K562 (cell line): ENCODE data around the gene CACTIN. TPM values are rescaled to one million over a fixed set of nuclear protein-coding genes. Genes with fewer than 3 reads are reported as not detected.

Experiments
- ATAC-seq: fragments of 200-7000 bp; cut with Tn5 transposase; 3 replicates; pipeline ENCODE4 v1.9.1; 2020; ENCODE audit warnings: moderate library complexity
- BruUV-seq: library from RNA; stranded (reverse); fragments of 400-500 nt; replicated peaks from 2 replicates; lab custom pipeline; 2021; lab: Mats Ljungman, UMichigan
- CTCF ChIA-PET: fragments of 300-600 bp; formaldehyde crosslinking; extraction: SDS; loops from one replicate; lab custom pipeline; 2021; ENCODE audit warnings: low intra/inter-chr PET ratio; lab: Yijun Ruan, JAX
- POLR2A ChIA-PET: fragments of 300-600, 350-650 bp; sonication (Branson Sonifier 250); formaldehyde crosslinking; extraction: SDS; loops from one replicate; lab custom pipeline; 2021; ENCODE audit warnings: antibody characterized with exemption, inconsistent platforms; lab: Yijun Ruan, JAX
- DNase-seq, 4 experiments: peaks; one replicate each; pipeline versions ENCODE4 v3.0.0 to v3.0.0-alpha.2; 2011 to 2018; ENCODE audit warnings: low spot score in 3 of 4, mixed read lengths in 3 of 4; ENCODE audit errors: extremely low read depth in 1 of 4
- FAIRE-seq: peaks from 2 replicates; lab custom pipeline; 2011; peaks lifted over from hg19 to GRCh38; lab: Jason Lieb, UNC
- H2AFZ ChIP-seq: 2 replicates; pipeline ENCODE4 v1.6.0; 2011; ENCODE audit warnings: low read depth, low read length, control low read depth, inconsistent platforms
- H3K27ac ChIP-seq: fragments of 200-600 bp; 3 replicates; pipeline ENCODE4 v1.8.0; 2011; ENCODE audit warnings: low read depth, mild to moderate bottlenecking, control low read depth, inconsistent platforms, low read length, moderate library complexity, mixed read lengths; ENCODE audit errors: extremely low read depth
- H3K27me3 ChIP-seq, 2 experiments: fragments of 300-600 bp in 1 of 2; 2 replicates in 1 of 2; 3 replicates in 1 of 2; pipeline versions ENCODE4 v1.6.0 to v1.8.0; 2011; ENCODE audit warnings: inconsistent platforms in 2 of 2, low read length in 2 of 2, mild to moderate bottlenecking in 1 of 2, mixed read lengths in 1 of 2, moderate library complexity in 1 of 2; ENCODE audit not compliant: control insufficient read depth in 2 of 2, insufficient read depth in 2 of 2
- H3K36me3 ChIP-seq: fragments of 300-600 bp; 3 replicates; pipeline ENCODE4 v1.8.0; 2011; ENCODE audit warnings: mild to moderate bottlenecking, low read length, inconsistent platforms; ENCODE audit not compliant: control insufficient read depth, insufficient read depth
- H3K4me1 ChIP-seq, 2 experiments: fragments of 200-600 bp in 1 of 2; replicated peaks in 1 of 2; 2 replicates in 1 of 2; 3 replicates in 1 of 2; pipeline versions ENCODE4 v1.5.1 to v1.8.0; 2011; ENCODE audit warnings: inconsistent platforms in 2 of 2, low read length in 2 of 2, mild to moderate bottlenecking in 1 of 2, mixed read lengths in 1 of 2, moderate library complexity in 1 of 2; ENCODE audit not compliant: control insufficient read depth in 2 of 2, insufficient read depth in 2 of 2
- H3K4me2 ChIP-seq: 2 replicates; pipeline ENCODE4 v1.6.1; 2011; ENCODE audit warnings: low read length, control low read depth, inconsistent platforms, mixed read lengths; ENCODE audit not compliant: insufficient read depth
- H3K4me3 ChIP-seq: fragments of 200-600 bp; sonication (generic), shearing (Covaris generic); 2 replicates; pipeline ENCODE4 v1.5.1; 2016; ENCODE audit warnings: control low read depth, inconsistent platforms
- H3K79me2 ChIP-seq: fragments of 200-600 bp; 3 replicates; pipeline ENCODE4 v1.8.0; 2011; ENCODE audit warnings: low read length, inconsistent platforms; ENCODE audit not compliant: control insufficient read depth, insufficient read depth
- H3K9ac ChIP-seq, 2 experiments: 2 replicates each; pipeline versions ENCODE4 v1.6.0 to v1.6.1; 2011; ENCODE audit warnings: low read depth in 2 of 2, low read length in 2 of 2, control low read depth in 1 of 2, inconsistent platforms in 1 of 2, mild to moderate bottlenecking in 1 of 2, mixed read lengths in 1 of 2; ENCODE audit not compliant: insufficient read depth in 1 of 2
- H3K9me1 ChIP-seq: one replicate; pipeline ENCODE4 v1.6.0; 2011; ENCODE audit warnings: inconsistent platforms, mild to moderate bottlenecking, low read length, moderate library complexity; ENCODE audit not compliant: control insufficient read depth, insufficient read depth
- H3K9me3 ChIP-seq: replicated peaks from 2 replicates; pipeline ENCODE4 v1.5.1; 2011; ENCODE audit warnings: low read depth, low read length, inconsistent platforms; ENCODE audit not compliant: control insufficient read depth, insufficient read depth
- H4K20me1 ChIP-seq: replicated peaks from 2 replicates; pipeline ENCODE4 v1.6.1; 2011; ENCODE audit warnings: low read length, inconsistent platforms, mixed read lengths; ENCODE audit not compliant: control insufficient read depth, insufficient read depth
- CBFA2T2 ChIP-seq: fragments of 450-650 bp; conservative IDR thresholded peaks from 2 replicates; pipeline ENCODE4 v1.6.1; 2017; ENCODE audit warnings: mild to moderate bottlenecking
- CBFA2T3 ChIP-seq: fragments of 450-650 bp; IDR thresholded peaks from 2 replicates; pipeline ENCODE4 v1.6.1; 2017
- FOSL1 ChIP-seq: fragments of 200-800 bp; sonication (Bioruptor generic); conservative IDR thresholded peaks from 2 replicates; pipeline ENCODE4 v1.6.1; 2016; ENCODE audit warnings: missing genetic modification characterization, missing compliant biosample characterization
- POLR2G ChIP-seq: fragments of 200-400 bp; formaldehyde crosslinking; IDR thresholded peaks from 2 replicates; pipeline ENCODE4 v1.6.1; 2017; ENCODE audit warnings: low read depth, mild to moderate bottlenecking, antibody characterized with exemption, low read length, moderate library complexity
- TFAP4 ChIP-seq: sonication (generic); formaldehyde crosslinking; IDR thresholded peaks from 2 replicates; pipeline ENCODE4 v1.8.0; 2022; ENCODE audit warnings: missing genetic modification reagents, mild to moderate bottlenecking, moderate library complexity, borderline replicate concordance
- VEZF1 ChIP-seq: fragments of 200-800 bp; sonication (Bioruptor generic); IDR thresholded peaks from 2 replicates; pipeline ENCODE4 v1.6.1; 2017; ENCODE audit warnings: missing genetic modification characterization, missing compliant biosample characterization
- ZNF174 ChIP-seq: fragments of 250-450 bp; sonication (Bioruptor Pico); IDR thresholded peaks from 2 replicates; pipeline ENCODE4 v1.4.0; 2020; ENCODE audit warnings: mild to moderate bottlenecking
- ZNF347 ChIP-seq: fragments of 450-650 bp; formaldehyde crosslinking; IDR thresholded peaks from 2 replicates; pipeline ENCODE4 v1.4.0; 2020; ENCODE audit warnings: low read depth, mild to moderate bottlenecking, moderate library complexity
- WGBS: fragments of 100-300 bp; shearing (Covaris generic); methylation state at CpG from one replicate; pipeline ENCODE4 v1.1.6; 2016; ENCODE audit warnings: low coverage, mixed read lengths; ENCODE audit not compliant: insufficient coverage; ENCODE audit errors: missing lambda C conversion rate; 5-methylcytosine and 5-hydroxymethylcytosine counted together
- in situ Hi-C: fragments of 300-500 bp; cut with MboI; formaldehyde crosslinking; loops from 4 replicates; pipeline ENCODE4 v1.15.0; 2018; ENCODE audit warnings: inconsistent platforms, mixed read lengths
- intact Hi-C: fragments of 100-400 bp; cut with micrococcal nuclease; formaldehyde crosslinking; loops from 2 replicates; pipeline ENCODE4 v1.14.2; 2022
- polyA plus RNA-seq, 8 experiments: library from polyadenylated mRNA; depleted of rRNA in 4 of 8; stranded (reverse) in 5 of 8; unstranded in 3 of 8; fragments of >200 nt; fragmentation: Nextera tagmentation in 2 of 8; fragmentation: Illumina TruSeq in 1 of 8; extraction: Ambion mirVana in 2 of 8; extraction: Trizol in 1 of 8; gene quantifications; 2 replicates each; pipeline versions ENCODE4 v1.2.1 to v1.2.3, GENCODE V29; 2011 to 2014; ENCODE audit warnings: inconsistent platforms in 1 of 8, missing spikeins in 1 of 8
- total RNA-seq, 7 experiments: library from RNA; depleted of rRNA in 6 of 7; stranded (reverse); fragments of >200 nt in 6 of 7; fragmentation: Illumina TruSeq in 2 of 7; extraction: Trizol in 2 of 7; gene quantifications; 2 replicates each; pipeline versions ENCODE4 v1.2.1 to v1.2.3, GENCODE V29; 2011 to 2021; ENCODE audit warnings: low replicate concordance in 1 of 7

CACTIN gene
- total and polyA plus RNA-seq, 9 of the 15 experiments (the other 6 are each of a cell fraction or from before 2014, with no cell fraction given) = 0.15 to 49.2 (median 15.0) TPM

- Histone ChIP-seq H3K9ac (no peak overlapping the region), H2AFZ (no peak overlapping the region), H4K20me1 (no peaks in the 10 kb centered on the region), H3K4me2 (no peak overlapping the region), H3K27me3 (no peaks in the 10 kb centered on the region), H3K4me1 (peaks cover 0 to 53% of the 10 kb centered on the region in 2 experiments; a peak in 2 of 5 replicates), H3K79me2 (no peaks in the 10 kb centered on the region), H3K9me1 (no peaks in the 10 kb centered on the region), H3K27ac (no peak overlapping the region), H3K4me3 (no peak overlapping the region), H3K9me3 (no peaks in the 10 kb centered on the region), H3K36me3 (peaks cover 66% of the 10 kb centered on the region; the same call in 2 of the 3 replicates)
- WGBS = 88% methylated on average over 24 of the region's 25 CpGs
- DNase-seq (peak in 2 of 4 experiments; percentile 31 to 34), ATAC-seq (no peak), FAIRE-seq (no peak)
- in situ Hi-C loops (loop anchor here (5.0 kb wide), 1 partner anchor 192 kb away; no protein-coding TSS in a partner anchor), intact Hi-C loops (no loop called here)
- CTCF ChIA-PET = no interaction called here
- TF ChIP-seq POLR2G (peak; percentile 39; the same call in 1 of the 2 replicates), ZNF174 (CRISPR knock-in tag) (no peak), VEZF1 (peak; percentile 43; the same call in 1 of the 2 replicates), ZNF347 (CRISPR knock-in tag) (no peak), FOSL1 (tag) (peak; percentile 81), CBFA2T3 (peak; percentile 32; the same call in 1 of the 2 replicates), TFAP4 (peak; percentile 67; the same call in 1 of the 2 replicates), CBFA2T2 (0 out of 2 replicates have a peak, but pooled peaks have one; percentile 11)
- no TSS peak for BruUV-seq
- POLR2A ChIA-PET = interaction anchor here (1.1 kb wide), 1 partner anchor 11 kb away, joined by 3 read pairs; no protein-coding TSS in a partner anchor
Observed at GRCh38 chr19:3655402-3656072, 28.9 kb upstream of the CACTIN start.
